Activated naive CD8-positive, alpha-beta T cell treated with anti-CD3 and anti-CD28 coated beads, Interleukin-2, amount 10 ng/mL, durations not matched to agents 7 days and 5 days (primary cell): ENCODE measurements around the gene TBC1D2. TPM values are rescaled to one million over a fixed set of nuclear protein-coding genes. Genes with fewer than 3 reads are reported as not detected.

Experiments
- ATAC-seq: fragments of 150-1000 bp; cut with Tn5 transposase; one replicate; pipeline ENCODE4 v1.10.0; 2021; ENCODE audit warnings: low read depth, moderate library complexity
- POLR2A ChIA-PET: fragments of 350-600 bp; sonication (Branson Sonifier 250); formaldehyde crosslinking; loops from one replicate; lab custom pipeline; 2021; ENCODE audit warnings: antibody characterized with exemption; lab: Charles Lee
- DNase-seq: peaks from one replicate; pipeline ENCODE4 v3.0.0; 2021
- H3K27ac Mint-ChIP-seq: one replicate; pipeline ENCODE4 v1.8.0; 2022; ENCODE audit warnings: mild to moderate bottlenecking, mixed read lengths
- H3K27me3 Mint-ChIP-seq: one replicate; pipeline ENCODE4 v1.8.0; 2022; ENCODE audit warnings: mild to moderate bottlenecking, moderate library complexity, mixed read lengths
- H3K36me3 Mint-ChIP-seq: one replicate; pipeline ENCODE4 v1.8.0; 2021; ENCODE audit warnings: mild to moderate bottlenecking, mixed read lengths
- H3K4me1 Mint-ChIP-seq: one replicate; pipeline ENCODE4 v1.8.0; 2021; ENCODE audit warnings: mixed read lengths
- H3K4me3 Mint-ChIP-seq: one replicate; pipeline ENCODE4 v1.8.0; 2022; ENCODE audit warnings: mild to moderate bottlenecking, moderate library complexity, mixed read lengths
- H3K9me3 Mint-ChIP-seq: one replicate; pipeline ENCODE4 v1.8.0; 2021; ENCODE audit warnings: mixed read lengths
- total RNA-seq, 2 experiments: library from RNA; stranded (reverse); gene quantifications; one replicate each; pipeline ENCODE4 v1.2.3, GENCODE V29; 2021

The TBC1D2 gene
- total RNA-seq, 2 experiments from 2014 or later = 6.4 to 6.8 TPM

DNA sequence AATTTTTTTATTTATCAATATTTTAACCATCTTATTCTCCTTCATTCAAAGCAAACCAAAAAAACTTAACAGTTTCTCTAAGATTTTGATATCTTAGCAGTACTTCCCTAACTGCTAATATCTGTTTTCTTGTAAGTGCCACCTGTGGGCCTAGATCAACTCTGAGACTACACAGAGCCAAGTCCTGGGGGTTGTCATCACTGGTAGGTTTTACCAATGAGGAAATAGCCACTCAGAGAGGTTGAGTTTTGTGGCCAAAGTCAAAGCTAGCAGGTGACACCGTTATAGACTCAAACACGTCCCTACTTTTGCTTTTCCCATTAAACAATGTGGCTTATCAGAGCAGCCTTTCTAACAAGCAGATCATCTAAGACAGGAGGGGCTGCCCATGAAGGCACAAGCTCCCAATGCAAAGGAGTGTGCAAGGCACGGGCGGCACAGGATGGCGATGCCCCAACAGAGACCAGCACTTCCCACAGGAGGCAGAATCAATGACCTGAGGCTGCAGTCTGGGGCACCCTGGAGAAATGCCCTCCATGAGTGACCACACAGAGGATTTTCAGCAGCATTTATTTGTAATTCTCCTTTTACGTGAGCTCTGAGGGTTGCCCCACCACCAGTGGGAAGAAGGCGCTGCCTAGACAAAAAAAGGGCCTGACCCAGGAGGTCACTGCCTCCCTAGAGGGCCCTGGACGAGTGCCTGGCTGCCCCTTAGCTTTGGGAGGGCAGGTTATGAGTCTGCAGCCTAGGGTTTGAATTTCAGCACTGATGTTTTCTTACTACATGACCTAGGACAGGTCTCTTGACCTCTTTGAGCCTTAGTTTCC, 7.4 kb downstream of the TBC1D2 start:
- Mint-ChIP-seq H3K27ac (no peak overlapping the region), H3K27me3 (no peaks in the 10 kb centered on the region), H3K4me1 (peaks cover 5% of the 10 kb centered on the region), H3K4me3 (no peak overlapping the region), H3K36me3 (no peaks in the 10 kb centered on the region), H3K9me3 (no peaks in the 10 kb centered on the region)
- POLR2A ChIA-PET = no interaction called here
- ATAC-seq = no peak
- no peak for DNase-seq

GRCh38 chr9:98242426-98242825, 13.0 kb downstream of the TBC1D2 start:
- Mint-ChIP-seq H3K9me3 (no peaks in the 10 kb centered on the region), H3K4me3 (no peak overlapping the region), H3K27me3 (no peaks in the 10 kb centered on the region), H3K4me1 (peaks cover 3% of the 10 kb centered on the region), H3K36me3 (peaks cover 3% of the 10 kb centered on the region), H3K27ac (no peak overlapping the region)
- DNase-seq (no peak), ATAC-seq (no peak)
- POLR2A ChIA-PET = interaction anchor here (0.9 kb wide), 1 partner anchor 140 kb away, joined by 4 read pairs; no protein-coding TSS in a partner anchor

DNA sequence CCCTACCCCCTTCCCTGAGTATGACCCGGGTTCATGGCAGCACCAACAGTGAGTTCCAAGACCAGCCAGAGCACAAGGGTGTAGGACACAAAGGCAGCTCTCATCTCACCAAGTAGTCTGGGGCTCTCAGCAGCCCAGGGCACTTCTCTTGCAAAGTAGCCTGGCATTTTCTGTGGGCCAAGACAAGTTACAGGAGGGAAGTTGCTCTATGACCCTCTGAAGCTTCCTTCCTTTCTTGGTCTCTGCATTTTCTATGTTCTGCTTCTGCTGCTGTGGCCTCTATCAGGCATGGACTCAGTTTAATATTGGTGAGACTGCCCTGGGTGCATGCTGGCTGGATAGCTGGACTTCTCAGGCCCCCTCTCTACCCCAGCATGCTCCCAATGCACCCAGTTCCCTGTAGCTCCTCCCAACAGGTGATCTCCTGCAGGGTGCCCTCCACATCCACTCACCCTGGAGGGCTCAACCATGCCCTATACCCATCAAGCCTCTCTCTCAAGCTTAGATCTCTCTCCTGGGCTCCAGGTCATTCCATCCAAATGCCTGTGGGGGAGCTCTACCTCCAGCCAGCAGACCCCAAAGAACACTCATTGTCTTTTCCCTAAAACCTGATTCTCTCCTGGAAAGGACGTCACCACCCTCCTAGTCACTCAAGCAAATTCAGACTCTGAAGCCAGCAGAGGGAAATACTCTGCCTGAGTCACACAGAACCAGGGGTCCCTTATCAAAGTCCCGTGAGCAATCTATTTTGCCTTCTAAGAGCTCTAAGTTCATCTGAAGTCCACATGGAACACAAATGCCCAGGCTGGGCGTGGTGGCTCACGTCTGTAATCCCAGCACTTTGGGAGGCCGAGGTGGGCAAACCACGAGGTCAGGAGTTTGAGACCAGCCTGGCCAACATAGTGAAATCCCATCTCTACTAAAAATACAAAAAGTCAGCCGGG, 13.8 kb downstream of the TBC1D2 start:
- DNase-seq = no peak
- POLR2A ChIA-PET = interaction anchor here (0.5 to 1.6 kb wide), 3 partner anchors 13 to 139 kb away, joined by 4 to 13 read pairs (median 4); partner anchors contain the start of gene TBC1D2
- no peak for ATAC-seq
- H3K4me3 Mint-ChIP-seq = no peak overlapping the region
- H3K27me3 Mint-ChIP-seq = no peaks in the 10 kb centered on the region
- peaks cover 3% of the 10 kb centered on the region for H3K36me3 Mint-ChIP-seq
- no peak overlapping the region for H3K27ac Mint-ChIP-seq
- no peaks in the 10 kb centered on the region for H3K9me3 Mint-ChIP-seq
- peaks cover 2% of the 10 kb centered on the region for H3K4me1 Mint-ChIP-seq

- Mint-ChIP-seq H3K4me1 (no peaks in the 10 kb centered on the region), H3K27me3 (no peaks in the 10 kb centered on the region), H3K9me3 (no peaks in the 10 kb centered on the region), H3K27ac (no peak overlapping the region), H3K36me3 (peaks cover 3% of the 10 kb centered on the region), H3K4me3 (no peak overlapping the region)
- DNase-seq = peak; percentile 1
- POLR2A ChIA-PET = interaction anchor here (1.6 kb wide), 1 partner anchor 15 kb away, joined by 4 read pairs; the partner anchor contains the start of gene TBC1D2
- ATAC-seq = no peak
Observed at GRCh38 chr9:98240475-98240874, 15.0 kb downstream of the TBC1D2 start.

- DNase-seq (no peak), ATAC-seq (no peak)
- Mint-ChIP-seq H3K36me3 (peaks cover 3% of the 10 kb centered on the region), H3K9me3 (no peaks in the 10 kb centered on the region), H3K4me3 (no peak overlapping the region), H3K27me3 (no peaks in the 10 kb centered on the region), H3K4me1 (no peaks in the 10 kb centered on the region), H3K27ac (no peak overlapping the region)
- POLR2A ChIA-PET = no interaction called here
Observed at GRCh38 chr9:98236901-98237487, 18.5 kb downstream of the TBC1D2 start.

DNA sequence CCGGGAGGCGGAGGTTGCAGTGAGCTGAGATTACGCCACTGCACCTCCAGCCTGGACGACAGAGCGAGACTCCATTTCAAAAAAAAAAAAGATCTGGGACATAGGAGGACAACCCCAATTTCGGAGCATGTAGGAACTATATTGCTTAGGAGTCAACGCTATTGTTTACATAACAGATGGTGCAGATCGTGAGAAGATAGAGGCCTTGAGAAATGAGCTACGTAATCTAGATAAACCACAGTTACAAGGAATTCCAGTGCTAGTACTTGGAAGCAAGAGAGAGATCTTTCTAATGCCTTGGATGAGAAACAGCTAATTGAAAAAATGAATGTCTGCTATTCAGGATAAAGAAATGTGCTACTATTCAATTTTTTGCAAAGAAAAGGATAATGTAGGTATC, 20.3 kb downstream of the TBC1D2 start:
- H3K27ac Mint-ChIP-seq = no peak overlapping the region
- H3K9me3 Mint-ChIP-seq = no peaks in the 10 kb centered on the region
- ATAC-seq (no peak), DNase-seq (no peak)
- H3K27me3 Mint-ChIP-seq = no peaks in the 10 kb centered on the region
- H3K4me3 Mint-ChIP-seq = no peak overlapping the region
- no peaks in the 10 kb centered on the region for H3K4me1 Mint-ChIP-seq
- POLR2A ChIA-PET = no interaction called here
- peaks cover 3% of the 10 kb centered on the region for H3K36me3 Mint-ChIP-seq

DNA sequence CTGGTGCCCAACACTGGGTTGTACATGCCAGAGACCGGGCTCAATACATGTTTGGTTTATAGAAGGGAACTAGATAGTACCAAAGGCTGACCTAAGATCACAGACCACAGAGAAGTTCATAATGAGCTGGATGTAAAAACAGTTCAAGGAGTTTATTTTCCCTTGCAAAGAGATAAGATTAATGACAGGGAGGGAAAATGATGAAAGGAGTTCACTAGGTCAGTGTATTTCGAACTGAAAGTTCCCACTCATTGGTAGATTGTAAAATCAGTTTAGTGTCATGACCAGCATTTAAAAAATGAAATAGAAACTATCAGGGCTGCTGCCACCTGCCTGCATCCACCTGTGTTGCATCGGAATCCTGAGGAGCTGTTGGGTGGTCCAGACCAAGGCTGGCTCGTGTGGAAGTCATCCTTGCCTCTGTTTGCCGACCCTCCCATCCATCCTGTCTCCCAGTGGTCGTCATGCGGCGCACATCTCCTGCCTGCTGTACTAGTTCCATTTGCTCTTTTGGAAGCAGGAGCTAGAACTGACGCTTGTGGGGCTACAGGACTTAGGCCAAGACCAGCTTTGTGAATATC, 21.1 kb downstream of the TBC1D2 start:
- Mint-ChIP-seq H3K4me3 (no peak overlapping the region), H3K27ac (no peak overlapping the region), H3K27me3 (no peaks in the 10 kb centered on the region), H3K4me1 (no peaks in the 10 kb centered on the region), H3K36me3 (no peaks in the 10 kb centered on the region), H3K9me3 (no peaks in the 10 kb centered on the region)
- DNase-seq = no peak
- ATAC-seq = no peak
- POLR2A ChIA-PET = no interaction called here

- Mint-ChIP-seq H3K9me3 (no peaks in the 10 kb centered on the region), H3K4me3 (no peak overlapping the region), H3K27me3 (no peaks in the 10 kb centered on the region), H3K27ac (no peak overlapping the region), H3K4me1 (no peaks in the 10 kb centered on the region), H3K36me3 (no peaks in the 10 kb centered on the region)
- POLR2A ChIA-PET = interaction anchor here (1.0 kb wide), 1 partner anchor 23 kb away, joined by 5 read pairs; the partner anchor contains the start of gene TBC1D2
- ATAC-seq (no peak), DNase-seq (no peak)
Observed at GRCh38 chr9:98232926-98233325, 22.5 kb downstream of the TBC1D2 start.

DNA sequence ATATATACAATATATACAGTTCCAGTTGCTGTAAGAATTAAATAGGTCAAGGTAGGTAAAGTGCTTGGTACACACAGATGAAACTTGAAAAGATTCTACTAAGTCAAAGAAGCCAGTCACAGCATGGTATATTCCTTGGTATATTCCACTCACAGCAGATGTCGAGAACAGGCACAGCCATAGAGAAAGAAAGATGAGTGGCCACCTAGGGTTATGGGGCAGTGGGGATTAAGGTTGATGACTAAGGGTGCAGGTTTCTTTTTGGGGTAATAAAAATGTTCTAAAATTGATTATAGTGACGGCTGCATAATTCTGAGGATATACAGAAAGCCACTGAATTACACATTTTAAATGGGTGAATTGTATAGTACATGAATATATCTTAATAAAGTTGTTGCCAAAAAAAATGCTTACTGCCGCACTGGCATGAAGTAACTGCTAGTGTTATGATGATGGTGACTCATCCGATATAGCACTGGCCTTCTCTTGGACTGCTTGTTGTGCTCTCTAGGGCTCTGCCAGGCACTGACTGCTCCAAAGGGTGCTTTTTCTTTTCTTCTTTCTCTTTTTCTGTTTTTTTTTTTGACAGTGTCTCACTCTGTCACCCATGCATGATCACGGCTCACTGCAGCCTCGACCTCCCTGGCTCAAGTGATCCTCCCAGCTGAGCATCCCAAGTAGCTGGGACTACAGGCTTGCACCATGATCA, 23.5 kb downstream of the TBC1D2 start:
- Mint-ChIP-seq H3K27ac (no peak overlapping the region), H3K4me1 (no peaks in the 10 kb centered on the region), H3K27me3 (no peaks in the 10 kb centered on the region), H3K36me3 (no peaks in the 10 kb centered on the region), H3K4me3 (no peak overlapping the region), H3K9me3 (no peaks in the 10 kb centered on the region)
- POLR2A ChIA-PET = no interaction called here
- DNase-seq (no peak), ATAC-seq (no peak)

GRCh38 chr9:98230789-98231188, 24.7 kb downstream of the TBC1D2 start:
- DNase-seq (no peak), ATAC-seq (no peak)
- Mint-ChIP-seq H3K27me3 (no peaks in the 10 kb centered on the region), H3K4me3 (no peak overlapping the region), H3K4me1 (no peaks in the 10 kb centered on the region), H3K27ac (no peak overlapping the region), H3K36me3 (no peaks in the 10 kb centered on the region), H3K9me3 (no peaks in the 10 kb centered on the region)
- POLR2A ChIA-PET = no interaction called here

- POLR2A ChIA-PET = no interaction called here
- ATAC-seq = no peak
- DNase-seq = no peak
- no peaks in the 10 kb centered on the region for H3K4me1 Mint-ChIP-seq
- no peak overlapping the region for H3K27ac Mint-ChIP-seq
- no peaks in the 10 kb centered on the region for H3K27me3 Mint-ChIP-seq
- no peaks in the 10 kb centered on the region for H3K36me3 Mint-ChIP-seq
- no peaks in the 10 kb centered on the region for H3K9me3 Mint-ChIP-seq
- H3K4me3 Mint-ChIP-seq = no peak overlapping the region
Observed at GRCh38 chr9:98230304-98230703, 25.1 kb downstream of the TBC1D2 start.

DNA sequence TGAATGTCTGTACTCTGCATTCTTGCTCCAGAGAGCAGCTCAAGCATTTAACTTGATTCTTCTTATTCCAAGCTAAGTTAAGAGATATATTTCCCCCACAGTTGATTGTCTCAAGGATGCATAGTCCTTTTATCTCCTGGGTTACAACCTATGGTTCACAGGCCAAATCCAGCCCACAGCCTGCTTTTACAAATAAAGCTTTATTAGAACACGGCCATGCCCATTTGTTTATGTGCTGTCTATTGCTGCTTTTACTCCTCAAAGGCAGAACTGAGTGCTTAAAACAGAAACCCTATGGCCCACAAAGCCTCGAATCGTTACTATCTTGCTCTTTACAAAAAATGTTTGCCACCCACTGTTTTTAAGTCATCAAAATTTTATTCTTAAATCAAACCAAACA, 25.8 kb downstream of the TBC1D2 start:
- Mint-ChIP-seq H3K27me3 (no peaks in the 10 kb centered on the region), H3K9me3 (no peaks in the 10 kb centered on the region), H3K27ac (no peak overlapping the region), H3K36me3 (no peaks in the 10 kb centered on the region), H3K4me3 (no peak overlapping the region), H3K4me1 (no peaks in the 10 kb centered on the region)
- no peak for ATAC-seq
- POLR2A ChIA-PET = no interaction called here
- no peak for DNase-seq
